Measurements from ENCODE around the gene HJV. TPM values are rescaled to one million over a fixed set of nuclear protein-coding genes. Genes with fewer than 3 reads are reported as not detected.

HJV gene
- total and polyA plus RNA-seq, 4 donors = not detected

DNA sequence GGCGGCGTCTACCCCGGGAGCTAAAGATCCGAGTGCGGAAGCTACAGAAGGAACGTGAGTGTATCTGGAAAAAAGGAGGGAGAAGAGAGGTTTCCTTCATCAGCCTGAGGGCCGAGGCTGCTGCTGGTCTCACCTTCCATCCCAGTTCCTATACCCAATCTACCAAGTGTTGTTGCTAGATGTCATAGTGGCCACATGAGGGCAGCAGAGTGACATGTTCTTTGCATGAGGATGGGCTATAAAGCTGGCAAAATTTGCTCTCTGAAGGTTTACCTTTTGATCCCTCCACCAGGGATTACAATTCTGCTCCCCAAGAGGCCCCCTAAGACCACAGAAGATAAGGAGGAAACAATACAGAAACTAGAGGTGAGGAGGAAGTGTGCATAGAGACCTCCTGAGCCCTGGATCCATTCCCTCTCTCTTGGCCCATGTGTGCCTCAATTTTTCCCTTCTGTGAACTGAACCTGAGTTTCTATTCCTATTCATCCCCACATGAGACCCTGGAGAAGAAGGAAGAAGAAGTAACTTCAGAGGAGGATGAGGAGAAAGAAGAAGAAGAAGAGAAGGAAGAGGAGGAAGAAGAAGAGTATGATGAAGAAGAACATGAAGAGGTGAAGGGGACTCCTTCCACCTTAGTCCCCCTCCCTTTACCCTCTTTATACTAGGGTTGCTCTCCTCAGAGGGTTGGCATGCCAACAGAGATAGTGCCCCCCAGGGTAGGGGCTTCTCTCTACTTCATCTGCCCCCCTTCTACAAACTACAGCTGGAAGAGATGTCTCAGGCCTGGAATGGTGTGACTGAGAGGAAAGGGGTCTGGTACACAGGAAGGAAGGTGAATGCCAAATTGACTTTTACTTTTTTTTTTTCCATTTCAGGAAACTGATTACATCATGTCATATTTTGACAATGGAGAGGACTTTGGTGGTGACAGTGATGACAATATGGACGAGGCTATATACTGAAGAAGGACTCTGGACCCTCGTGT is 43.8 kb downstream of the HJV start:
- peak; percentile 82 for DNase-seq
- Histone ChIP-seq H3K4me3 (ENCODE audit: low read length in 2 of 2) (no peak overlapping the region), H3K27ac (ENCODE audit: low read depth in 1 of 2, low read length in 2 of 2) (peak overlapping the region; percentile 88 to 96), H3K4me1 (ENCODE audit: control insufficient read depth in 1 of 2, insufficient read depth in 2 of 2, low read length in 2 of 2) (peaks cover 6 to 14% of the 10 kb centered on the region in 2 donors), H3K9me3 (ENCODE audit: control insufficient read depth, low read length) (no peaks in the 10 kb centered on the region), H3K27me3 (ENCODE audit: control insufficient read depth in 1 of 2, insufficient read depth in 2 of 2, low read length in 1 of 2) (no peaks in the 10 kb centered on the region), H3K36me3 (ENCODE audit: control insufficient read depth in 1 of 2, insufficient read depth in 2 of 2, low read length in 1 of 2) (peaks cover 0 to 2% of the 10 kb centered on the region in 2 donors)
- WGBS, 2 donors = 15% methylated on average over 9 of the region's 9 CpGs
- intact Hi-C loops (cut with DNase I) = loop anchor here (1.0 to 2.0 kb wide), 2 partner anchors 29 to 30 kb away; no protein-coding TSS in a partner anchor
- ATAC-seq (ENCODE audit: low FRiP score) = peak; percentile 71

DNA sequence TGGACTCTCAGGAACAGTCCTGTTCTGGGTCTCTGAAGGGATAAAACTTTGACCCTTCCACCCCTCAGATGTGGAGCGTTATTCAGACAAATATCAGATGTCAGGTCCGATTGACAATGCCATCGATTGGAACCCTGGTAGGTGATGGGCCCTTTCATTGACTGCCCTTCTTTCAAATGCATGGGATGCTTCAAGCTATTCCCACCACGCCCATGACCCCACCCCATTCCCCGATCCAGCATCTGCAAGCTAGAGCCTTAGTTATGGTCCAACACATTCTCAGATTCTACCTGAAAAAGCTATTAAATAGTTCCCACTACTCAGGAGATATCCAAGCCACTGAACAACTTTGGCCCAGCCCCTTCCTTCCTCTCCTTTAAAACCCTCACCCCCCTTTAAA is 44.5 kb downstream of the HJV start:
- 76 to 77% methylated on average over 5 of the region's 5 CpGs for WGBS, 2 donors
- peaks cover 5 to 14% of the 10 kb centered on the region in 2 donors for H3K4me1 ChIP-seq (ENCODE audit: control insufficient read depth in 1 of 2, insufficient read depth in 2 of 2, low read length in 2 of 2)
- ATAC-seq (ENCODE audit: low FRiP score) (no peak), DNase-seq (no peak)
- intact Hi-C loops (cut with DNase I) = loop anchor here in 1 of 2 donors (1.0 kb wide), 1 partner anchor 30 kb away; no protein-coding TSS in a partner anchor
- H3K36me3 ChIP-seq (ENCODE audit: control insufficient read depth in 1 of 2, insufficient read depth in 2 of 2, low read length in 1 of 2) = peaks cover 0 to 2% of the 10 kb centered on the region in 2 donors
- H3K4me3 ChIP-seq (ENCODE audit: low read length in 2 of 2) = no peak overlapping the region
- peak overlapping the region in 1 of 2 donors; percentile 29 for H3K27ac ChIP-seq (ENCODE audit: low read depth in 1 of 2, low read length in 2 of 2)
- no peaks in the 10 kb centered on the region for H3K9me3 ChIP-seq (ENCODE audit: control insufficient read depth, low read length)
- no peaks in the 10 kb centered on the region for H3K27me3 ChIP-seq (ENCODE audit: control insufficient read depth in 1 of 2, insufficient read depth in 2 of 2, low read length in 1 of 2)

- intact Hi-C loops (cut with DNase I) = no loop called here
Observed at GRCh38 chr1:145975216-145975615, 46.3 kb downstream of the HJV start.

DNA sequence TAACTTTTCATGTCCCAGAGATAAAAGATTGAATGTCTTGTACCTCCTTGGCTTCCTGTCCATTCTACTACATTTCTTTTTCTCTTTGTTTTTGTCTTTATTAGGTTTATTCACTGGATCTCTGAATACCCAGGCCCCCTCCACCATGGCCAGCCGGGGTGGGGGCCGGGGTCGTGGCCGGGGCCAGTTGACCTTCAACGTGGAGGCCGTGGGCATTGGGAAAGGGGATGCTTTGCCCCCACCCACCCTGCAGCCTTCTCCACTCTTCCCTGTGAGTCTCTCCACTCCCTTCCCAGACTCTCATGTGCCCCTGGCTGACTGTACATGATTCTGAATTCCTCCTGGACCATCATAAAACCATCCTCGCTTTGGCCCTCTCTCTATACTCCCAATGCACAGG is 46.8 kb downstream of the HJV start:
- 79 to 83% methylated on average over 7 of the region's 7 CpGs for WGBS, 2 donors
- Histone ChIP-seq H3K27me3 (ENCODE audit: control insufficient read depth in 1 of 2, insufficient read depth in 2 of 2, low read length in 1 of 2) (no peaks in the 10 kb centered on the region), H3K36me3 (ENCODE audit: control insufficient read depth in 1 of 2, insufficient read depth in 2 of 2, low read length in 1 of 2) (peaks cover 0 to 2% of the 10 kb centered on the region in 2 donors), H3K4me3 (ENCODE audit: low read length in 2 of 2) (no peak overlapping the region), H3K4me1 (ENCODE audit: control insufficient read depth in 1 of 2, insufficient read depth in 2 of 2, low read length in 2 of 2) (peaks cover 1 to 7% of the 10 kb centered on the region in 2 donors), H3K27ac (ENCODE audit: low read depth in 1 of 2, low read length in 2 of 2) (no peak overlapping the region), H3K9me3 (ENCODE audit: control insufficient read depth, low read length) (no peaks in the 10 kb centered on the region)
- no peak for ATAC-seq (ENCODE audit: low FRiP score)
- DNase-seq = no peak
- intact Hi-C loops (cut with DNase I) = no loop called here

More at GRCh38 chr1:145975216-145975615, 46.3 kb downstream of the HJV start:
- Histone ChIP-seq H3K4me3 (ENCODE audit: low read length in 2 of 2) (no peak overlapping the region), H3K36me3 (ENCODE audit: control insufficient read depth in 1 of 2, insufficient read depth in 2 of 2, low read length in 1 of 2) (peaks cover 0 to 2% of the 10 kb centered on the region in 2 donors), H3K27me3 (ENCODE audit: control insufficient read depth in 1 of 2, insufficient read depth in 2 of 2, low read length in 1 of 2) (no peaks in the 10 kb centered on the region), H3K4me1 (ENCODE audit: control insufficient read depth in 1 of 2, insufficient read depth in 2 of 2, low read length in 2 of 2) (peaks cover 3 to 8% of the 10 kb centered on the region in 2 donors), H3K9me3 (ENCODE audit: control insufficient read depth, low read length) (no peaks in the 10 kb centered on the region), H3K27ac (ENCODE audit: low read depth in 1 of 2, low read length in 2 of 2) (no peak overlapping the region)
- ATAC-seq (ENCODE audit: low FRiP score) = no peak
- DNase-seq = no peak
- 71 to 78% methylated on average over 4 of the region's 4 CpGs for WGBS, 2 donors

DNA sequence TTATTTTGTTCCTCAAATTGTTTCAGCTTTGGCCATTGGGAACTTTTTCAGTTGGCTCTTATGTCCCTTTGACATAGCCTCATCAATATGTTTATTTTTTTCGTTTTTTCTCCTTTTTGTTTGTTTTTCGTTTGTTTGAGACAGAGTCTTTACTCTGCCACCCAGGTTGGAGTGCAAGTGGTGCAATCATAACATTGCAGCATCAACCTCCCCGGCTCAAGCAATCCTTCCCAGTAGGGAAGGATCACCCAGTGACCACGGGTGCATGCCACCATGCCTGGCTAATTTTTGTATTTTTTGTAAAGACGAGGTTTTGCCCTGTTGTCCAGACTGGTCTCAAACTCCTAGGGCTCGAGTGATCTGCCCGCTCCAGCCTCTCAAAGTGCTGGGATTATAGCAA is 49.0 kb downstream of the HJV start:
- Histone ChIP-seq H3K27me3 (ENCODE audit: control insufficient read depth in 1 of 2, insufficient read depth in 2 of 2, low read length in 1 of 2) (no peaks in the 10 kb centered on the region), H3K4me3 (ENCODE audit: low read length in 2 of 2) (no peak overlapping the region), H3K9me3 (ENCODE audit: control insufficient read depth, low read length) (no peaks in the 10 kb centered on the region), H3K27ac (ENCODE audit: low read depth in 1 of 2, low read length in 2 of 2) (no peak overlapping the region), H3K4me1 (ENCODE audit: control insufficient read depth in 1 of 2, insufficient read depth in 2 of 2, low read length in 2 of 2) (no peaks in the 10 kb centered on the region), H3K36me3 (ENCODE audit: control insufficient read depth in 1 of 2, insufficient read depth in 2 of 2, low read length in 1 of 2) (peaks cover 0 to 2% of the 10 kb centered on the region in 2 donors)
- intact Hi-C loops (cut with DNase I) = no loop called here
- ATAC-seq (ENCODE audit: low FRiP score) (no peak), DNase-seq (no peak)
- 64 to 79% methylated on average over 7 of the region's 7 CpGs for WGBS, 2 donors

Other genes with a start within 250 kb of the HJV start
- 10 to 100 TPM; 29.7 to 60.3 TPM for gene RNF115, start 197.6 kb downstream of the HJV start, total RNA-seq
- 10 to 100 TPM; 13.3 to 14.4 TPM for gene RNF115, start 197.6 kb downstream of the HJV start, polyA plus RNA-seq
- gene POLR3C, start 197.5 kb downstream of the HJV start, total RNA-seq = 10 to 100 TPM; 23.8 to 25.9 TPM
- 10 to 100 TPM; 14.8 to 21.0 TPM for gene POLR3C, start 197.5 kb downstream of the HJV start, polyA plus RNA-seq
- 1 to 10 TPM; 1.2 to 2.7 TPM for gene NUDT17, start 176.1 kb downstream of the HJV start, total RNA-seq
- 1 to 10 TPM; 4.0 to 4.1 TPM for gene NUDT17, start 176.1 kb downstream of the HJV start, polyA plus RNA-seq
- 10 to 100 TPM; 44.5 to 60.6 TPM for gene PIAS3, start 162.7 kb downstream of the HJV start, total RNA-seq
- 10 to 100 TPM; 12.3 to 81.7 TPM for gene PIAS3, start 162.7 kb downstream of the HJV start, polyA plus RNA-seq
- gene ANKRD35, start 135.9 kb downstream of the HJV start, total RNA-seq = 1 to 10 TPM; 3.8 to 7.2 TPM
- 10 to 100 TPM in 1 of 2 donors, 1 to 10 TPM in 1; 8.4 to 23.6 TPM for gene ANKRD35, start 135.9 kb downstream of the HJV start, polyA plus RNA-seq
- gene ITGA10, start 111.7 kb downstream of the HJV start, total RNA-seq = 100 to 1,000 TPM in 1 of 2 donors, 10 to 100 TPM in 1; 74.6 to 123 TPM
- gene ITGA10, start 111.7 kb downstream of the HJV start, polyA plus RNA-seq = 100 to 1,000 TPM in 1 of 2 donors, 1 to 10 TPM in 1; 7.6 to 296 TPM
- gene PEX11B, start 103.0 kb downstream of the HJV start, total RNA-seq = 10 to 100 TPM; 14.9 to 20.6 TPM
- 10 to 100 TPM; 10.0 to 18.2 TPM for gene PEX11B, start 103.0 kb downstream of the HJV start, polyA plus RNA-seq
- gene RBM8A, start 94.3 kb downstream of the HJV start, total RNA-seq = 10 to 100 TPM; 81.2 to 84.5 TPM
- 10 to 100 TPM; 42.6 to 74.1 TPM for gene RBM8A, start 94.3 kb downstream of the HJV start, polyA plus RNA-seq
- 10 to 100 TPM; 53.2 to 60.0 TPM for gene LIX1L, start 63.7 kb downstream of the HJV start, total RNA-seq
- gene LIX1L, start 63.7 kb downstream of the HJV start, polyA plus RNA-seq = 10 to 100 TPM; 18.0 to 29.3 TPM
- gene ANKRD34A, start 57.2 kb downstream of the HJV start, total RNA-seq = 1 to 10 TPM; 1.4 to 2.2 TPM
- 1 to 10 TPM in 1 of 2 donors, under 1 TPM in 1; 0.63 to 1.9 TPM for gene ANKRD34A, start 57.2 kb downstream of the HJV start, polyA plus RNA-seq
- gene POLR3GL, start 57.0 kb downstream of the HJV start, total RNA-seq = 10 to 100 TPM; 23.8 to 26.4 TPM
- gene POLR3GL, start 57.0 kb downstream of the HJV start, polyA plus RNA-seq = 10 to 100 TPM; 73.4 to 89.0 TPM
- 100 to 1,000 TPM; 354 to 536 TPM for gene TXNIP, start 25.2 kb downstream of the HJV start, total RNA-seq
- 100 to 1,000 TPM in 1 of 2 donors, 10 to 100 TPM in 1; 83.1 to 169 TPM for gene TXNIP, start 25.2 kb downstream of the HJV start, polyA plus RNA-seq
- 1 to 10 TPM; 4.8 to 6.1 TPM for gene NBPF10, start 123.1 kb upstream of the HJV start, total RNA-seq
- 1 to 10 TPM in 1 of 2 donors, under 1 TPM in 1; 0.88 to 1.2 TPM for gene NBPF10, start 123.1 kb upstream of the HJV start, polyA plus RNA-seq
- 100 to 1,000 TPM; 102 to 106 TPM for gene NOTCH2NLA, start 207.3 kb upstream of the HJV start, total RNA-seq
- gene NOTCH2NLA, start 207.3 kb upstream of the HJV start, polyA plus RNA-seq = 10 to 100 TPM; 15.9 to 22.4 TPM

All from aorta (tissue), 5 donors.